Tibial artery (tissue), 4 donors: Measurements from ENCODE around the gene C1QTNF12.
A peak's percentile ranks its signal among the peaks of the same experiment; 100 is the strongest.

Source experiments
- DNase-seq, 2 donors: peaks; one replicate each; pipeline ENCODE4 v3.0.0-alpha.2; 2019
- H3K27ac ChIP-seq, 2 donors: fragments of 200-600 bp; sonication (generic) in 1 of 2; 1 replicate in 1 of 2; 2 replicates in 1 of 2; pipeline ENCODE4 v1.5.1; 2018 to 2019; ENCODE audit warnings: mild to moderate bottlenecking in 1 of 2
- H3K27me3 ChIP-seq, 2 donors: fragments of 200-600 bp; sonication (generic) in 1 of 2; one replicate each; pipeline versions ENCODE4 v1.5.1 to v1.6.0; 2016 to 2019
- H3K36me3 ChIP-seq, 3 donors: fragments of 200-600 bp; sonication (generic) in 2 of 3; one replicate each; pipeline ENCODE4 v1.5.1; 2016 to 2019; ENCODE audit warnings: mild to moderate bottlenecking in 2 of 3
- H3K4me1 ChIP-seq, 4 donors: fragments of 200-600 bp; sonication (generic) in 2 of 4; 1 replicate in 3 of 4; 2 replicates in 1 of 4; pipeline ENCODE4 v1.5.1; 2016 to 2019
- H3K4me3 ChIP-seq, 2 donors: fragments of 200-600 bp; sonication (generic) in 1 of 2; 1 replicate in 1 of 2; 2 replicates in 1 of 2; pipeline ENCODE4 v1.5.1; 2018 to 2019; ENCODE audit warnings: mild to moderate bottlenecking in 2 of 2
- H3K9me3 ChIP-seq, 3 donors: fragments of 200-600 bp; sonication (generic) in 1 of 3; one replicate each; pipeline ENCODE4 v1.5.1; 2016 to 2019
- intact Hi-C: fragments of 100-400 bp; cut with DNase I; formaldehyde crosslinking; loops from one replicate; pipeline ENCODE4 v1.15.0; 2023; ENCODE audit warnings: low total_unique reads
- TF ChIP-seq, protein P1 (sequence below), 2 experiments: fragments of 200-600 bp in 1 of 2; fragments of 450-650 bp in 1 of 2; IDR thresholded peaks; one replicate each; pipeline ENCODE4 v1.5.1; 2017 to 2019; ENCODE audit warnings: antibody characterized with exemption in 2 of 2, mild to moderate bottlenecking in 1 of 2, moderate library complexity in 1 of 2

The C1QTNF12 gene

DNA sequence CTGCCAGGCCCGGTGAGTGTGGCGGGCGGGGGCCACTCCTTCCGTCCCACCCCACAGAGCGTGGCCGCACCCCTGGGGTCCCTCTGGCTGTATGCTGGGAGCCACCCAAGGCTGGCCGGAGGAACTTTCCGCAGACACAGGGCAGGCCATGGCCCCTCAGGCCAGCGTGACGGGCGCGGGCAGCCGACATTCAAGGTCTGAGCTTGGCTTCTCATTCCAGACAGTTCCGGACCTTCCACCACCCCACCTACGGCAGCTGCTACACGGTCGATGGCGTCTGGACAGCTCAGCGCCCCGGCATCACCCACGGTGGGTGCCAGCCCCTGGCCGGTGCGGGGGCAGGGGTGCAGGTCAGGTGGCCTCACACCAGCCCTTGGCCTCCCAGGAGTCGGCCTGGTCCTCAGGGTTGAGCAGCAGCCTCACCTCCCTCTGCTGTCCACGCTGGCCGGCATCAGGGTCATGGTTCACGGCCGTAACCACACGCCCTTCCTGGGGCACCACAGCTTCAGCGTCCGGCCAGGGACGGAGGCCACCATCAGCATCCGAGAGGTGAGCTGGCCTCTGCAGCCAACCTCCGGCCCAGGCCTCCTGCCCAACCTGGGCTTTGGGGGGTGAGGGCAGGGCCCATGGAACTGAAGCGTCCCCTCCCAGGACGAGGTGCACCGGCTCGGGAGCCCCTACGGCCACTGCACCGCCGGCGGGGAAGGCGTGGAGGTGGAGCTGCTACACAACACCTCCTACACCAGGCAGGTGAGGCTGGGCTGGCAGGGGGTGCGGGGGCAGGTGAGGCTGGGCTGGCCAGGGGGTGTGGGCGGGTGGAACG, 41.0 kb upstream of the C1QTNF12 start:
- no peak overlapping the region for H3K27ac ChIP-seq
- no peaks in the 10 kb centered on the region for H3K9me3 ChIP-seq
- TF ChIP-seq, protein P1, sequence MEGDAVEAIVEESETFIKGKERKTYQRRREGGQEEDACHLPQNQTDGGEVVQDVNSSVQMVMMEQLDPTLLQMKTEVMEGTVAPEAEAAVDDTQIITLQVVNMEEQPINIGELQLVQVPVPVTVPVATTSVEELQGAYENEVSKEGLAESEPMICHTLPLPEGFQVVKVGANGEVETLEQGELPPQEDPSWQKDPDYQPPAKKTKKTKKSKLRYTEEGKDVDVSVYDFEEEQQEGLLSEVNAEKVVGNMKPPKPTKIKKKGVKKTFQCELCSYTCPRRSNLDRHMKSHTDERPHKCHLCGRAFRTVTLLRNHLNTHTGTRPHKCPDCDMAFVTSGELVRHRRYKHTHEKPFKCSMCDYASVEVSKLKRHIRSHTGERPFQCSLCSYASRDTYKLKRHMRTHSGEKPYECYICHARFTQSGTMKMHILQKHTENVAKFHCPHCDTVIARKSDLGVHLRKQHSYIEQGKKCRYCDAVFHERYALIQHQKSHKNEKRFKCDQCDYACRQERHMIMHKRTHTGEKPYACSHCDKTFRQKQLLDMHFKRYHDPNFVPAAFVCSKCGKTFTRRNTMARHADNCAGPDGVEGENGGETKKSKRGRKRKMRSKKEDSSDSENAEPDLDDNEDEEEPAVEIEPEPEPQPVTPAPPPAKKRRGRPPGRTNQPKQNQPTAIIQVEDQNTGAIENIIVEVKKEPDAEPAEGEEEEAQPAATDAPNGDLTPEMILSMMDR (IDR thresholded peaks at IDR 0.05): no peak
- H3K4me1 ChIP-seq: peaks cover 0 to 28% (median 7%) of the 10 kb centered on the region in 4 donors
- intact Hi-C loops: no loop called here
- H3K36me3 ChIP-seq: no peaks in the 10 kb centered on the region
- DNase-seq: no peak
- no peak overlapping the region for H3K4me3 ChIP-seq
- peaks cover 0 to 58% of the 10 kb centered on the region in 2 donors for H3K27me3 ChIP-seq

DNA sequence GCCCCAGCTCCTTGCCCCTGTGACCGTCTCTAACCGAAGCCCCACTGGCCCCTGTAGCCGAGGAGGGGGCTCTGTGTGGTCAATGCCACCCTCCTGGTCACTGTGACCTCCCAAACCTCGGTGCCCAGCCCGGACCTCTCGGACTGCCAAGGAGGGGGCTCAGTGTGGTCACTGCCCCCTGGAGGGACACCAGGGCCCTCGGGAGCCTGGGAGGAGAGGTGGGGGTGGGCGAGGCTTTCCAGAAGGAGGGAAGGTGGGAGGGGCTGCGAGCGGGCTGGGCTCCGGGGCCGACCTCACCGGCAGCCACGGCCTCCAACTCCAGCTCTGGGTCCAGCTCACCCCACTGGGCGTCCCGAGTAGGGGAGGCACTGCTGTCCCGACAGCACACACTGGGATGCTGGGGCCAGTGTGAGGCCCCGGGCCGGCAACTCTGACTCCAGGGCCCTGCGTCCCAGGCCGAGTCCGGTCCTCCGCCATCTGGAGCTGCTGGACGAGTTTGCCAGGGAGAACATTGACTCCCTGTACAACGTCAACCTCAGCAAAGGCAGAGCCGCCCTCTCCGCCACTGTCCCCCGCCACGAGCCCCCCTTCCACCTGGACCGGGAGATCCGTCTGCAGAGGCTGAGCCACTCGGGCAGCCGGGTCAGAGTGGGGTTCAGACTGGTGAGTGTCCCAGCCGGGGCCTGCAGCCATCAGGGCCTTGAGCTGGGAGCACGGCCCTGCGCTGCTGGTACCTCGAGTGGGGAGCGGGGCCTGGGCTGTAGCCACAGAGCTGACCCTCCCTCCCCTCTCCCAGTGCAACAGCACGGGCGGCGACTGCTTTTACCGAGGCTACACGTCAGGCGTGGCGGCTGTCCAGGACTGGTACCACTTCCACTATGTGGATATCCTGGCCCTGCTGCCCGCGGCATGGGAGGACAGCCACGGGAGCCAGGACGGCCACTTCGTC, 40.1 kb upstream of the C1QTNF12 start:
- H3K4me3 ChIP-seq: no peak overlapping the region
- intact Hi-C loops: no loop called here

DNA sequence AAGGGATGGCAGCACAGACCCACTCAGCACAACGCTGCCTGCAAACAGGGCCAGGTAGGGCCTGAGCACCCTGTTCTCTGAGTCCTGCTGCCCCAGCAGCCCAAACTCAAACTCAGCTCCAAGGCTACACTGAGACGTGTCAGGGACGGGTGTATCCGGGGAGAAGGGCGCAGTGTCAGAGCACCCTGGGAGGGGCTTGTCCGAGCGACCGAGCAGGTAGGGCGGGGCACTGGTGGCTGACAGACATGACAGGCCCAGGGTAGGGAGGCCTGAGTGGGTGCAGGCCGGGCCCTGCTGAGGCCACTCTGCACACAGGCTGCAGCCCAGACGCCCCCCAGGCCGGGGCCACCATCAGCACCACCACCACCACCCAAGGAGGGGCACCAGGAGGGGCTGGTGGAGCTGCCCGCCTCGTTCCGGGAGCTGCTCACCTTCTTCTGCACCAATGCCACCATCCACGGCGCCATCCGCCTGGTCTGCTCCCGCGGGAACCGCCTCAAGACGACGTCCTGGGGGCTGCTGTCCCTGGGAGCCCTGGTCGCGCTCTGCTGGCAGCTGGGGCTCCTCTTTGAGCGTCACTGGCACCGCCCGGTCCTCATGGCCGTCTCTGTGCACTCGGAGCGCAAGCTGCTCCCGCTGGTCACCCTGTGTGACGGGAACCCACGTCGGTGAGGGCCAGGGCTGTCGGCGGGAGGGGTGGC, 39.2 kb upstream of the C1QTNF12 start:
- Histone ChIP-seq H3K4me3 (no peak overlapping the region), H3K4me1 (peaks cover 0 to 21% (median under 1%) of the 10 kb centered on the region in 4 donors), H3K27ac (no peak overlapping the region), H3K27me3 (peaks cover 0 to 49% of the 10 kb centered on the region in 2 donors), H3K9me3 (no peaks in the 10 kb centered on the region), H3K36me3 (no peaks in the 10 kb centered on the region)
- intact Hi-C loops: no loop called here
- TF ChIP-seq, protein P1 (IDR thresholded peaks at IDR 0.05): no peak
- DNase-seq: no peak

More for the DNA sequence above, 40.1 kb upstream of the C1QTNF12 start:
- DNase-seq: no peak
- H3K9me3 ChIP-seq: no peaks in the 10 kb centered on the region
- peaks cover 0 to 28% (median 7%) of the 10 kb centered on the region in 4 donors for H3K4me1 ChIP-seq
- TF ChIP-seq, protein P1 (IDR thresholded peaks at IDR 0.05): no peak
- no peak overlapping the region for H3K27ac ChIP-seq
- H3K27me3 ChIP-seq: peaks cover 0 to 57% of the 10 kb centered on the region in 2 donors
- H3K36me3 ChIP-seq: no peaks in the 10 kb centered on the region

DNA sequence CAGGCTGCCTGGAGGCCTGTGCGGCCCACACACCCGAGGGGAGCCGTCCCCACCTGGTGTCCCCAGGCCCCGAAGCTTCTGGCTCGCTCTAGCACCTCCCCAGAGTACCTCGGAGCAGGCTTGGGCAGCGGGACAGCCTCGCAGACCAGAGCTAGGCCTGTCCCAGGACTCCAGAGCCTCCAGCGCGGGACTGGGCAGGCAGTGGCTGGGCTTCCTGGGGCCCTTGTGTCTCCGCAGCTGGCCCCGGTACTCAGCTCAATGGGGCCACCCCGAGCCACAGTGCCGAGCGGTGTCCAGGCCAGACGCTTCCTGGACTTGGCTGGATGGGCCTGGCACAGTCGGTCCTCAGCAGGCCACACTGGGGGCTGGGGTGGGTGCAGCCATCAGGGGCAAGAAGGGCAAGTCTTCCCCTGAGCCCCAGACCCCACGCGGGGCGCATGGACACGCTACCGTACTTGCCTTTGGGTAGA, 38.6 kb upstream of the C1QTNF12 start:
- H3K9me3 ChIP-seq: no peaks in the 10 kb centered on the region
- no peak overlapping the region for H3K27ac ChIP-seq

More for the DNA sequence above, 38.6 kb upstream of the C1QTNF12 start:
- H3K36me3 ChIP-seq: no peaks in the 10 kb centered on the region
- intact Hi-C loops: no loop called here
- TF ChIP-seq, protein P1 (IDR thresholded peaks at IDR 0.05): no peak
- no peak overlapping the region for H3K4me3 ChIP-seq
- H3K4me1 ChIP-seq: peaks cover 0 to 15% (median 0%) of the 10 kb centered on the region in 4 donors
- peaks cover 0 to 43% of the 10 kb centered on the region in 2 donors for H3K27me3 ChIP-seq
- peak in 1 of 2 donors; percentile 62 for DNase-seq
